Measurements from ENCODE around the gene KITLG.

- TF ChIP-seq CTCF (conservative IDR thresholded peaks at IDR 0.05; ENCODE audit: low read depth, low read length) (no peak), EZH2 (IDR thresholded peaks at IDR 0.05; ENCODE audit: borderline replicate concordance, low read depth, low read length, poor library complexity, severe bottlenecking) (no peak)
Measured at GRCh38 chr12:88578276-88579160, 1.8 kb downstream of the KITLG start.
